Fibroblast of the aortic adventitia (primary cell): Measurements from ENCODE around the gene SHANK1. TPM values are rescaled to one million over a fixed set of nuclear protein-coding genes. Genes with fewer than 3 reads are reported as not detected.

Experiments
- DNase-seq: peaks from one replicate; pipeline ENCODE4 v3.0.0-alpha.2; 2010; ENCODE audit warnings: low read depth
- H3K4me3 ChIP-seq: 2 replicates; pipeline ENCODE4 v1.5.1; 2011; ENCODE audit warnings: low read depth, mild to moderate bottlenecking, control low read depth, low read length, moderate library complexity
- CTCF ChIP-seq: IDR thresholded peaks from 2 replicates; pipeline ENCODE4 v1.5.1; 2011; ENCODE audit warnings: mild to moderate bottlenecking, low read length, control low read depth, inconsistent platforms; ENCODE audit not compliant: insufficient read depth
- total RNA-seq: library from RNA; depleted of rRNA; stranded (reverse); fragments of >200 nt; gene quantifications from 2 replicates; pipeline ENCODE4 v1.2.3, GENCODE V29; 2012; ENCODE audit warnings: low replicate concordance

Gene SHANK1
- total RNA-seq, 1 donor: 4.2 TPM

DNA sequence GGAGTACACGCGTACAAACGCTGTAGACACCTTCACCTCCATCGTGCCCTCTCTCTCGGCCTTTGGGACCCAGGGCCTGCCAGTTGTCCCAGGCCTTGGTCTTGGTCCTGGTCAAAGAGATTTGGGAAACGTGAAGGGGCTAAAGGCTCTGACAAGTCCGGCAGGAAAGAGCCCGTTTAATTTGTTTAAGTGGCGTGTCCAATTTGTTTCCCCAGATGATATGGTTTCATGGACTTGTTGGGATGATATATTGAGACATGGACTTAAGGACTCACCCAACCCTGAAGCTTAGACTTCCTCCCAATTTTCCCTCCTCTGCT is 6.3 kb upstream of the SHANK1 start:
- TF ChIP-seq CTCF: no peak
- DNase-seq: no peak
- H3K4me3 ChIP-seq: peak overlapping the region; percentile 81

- no peak for DNase-seq
- TF ChIP-seq CTCF: no peak
- H3K4me3 ChIP-seq: peak overlapping the region; percentile 81
These were observed 5.8 kb upstream of the SHANK1 start for GRCh38 chr19:50725218-50725910.

DNA sequence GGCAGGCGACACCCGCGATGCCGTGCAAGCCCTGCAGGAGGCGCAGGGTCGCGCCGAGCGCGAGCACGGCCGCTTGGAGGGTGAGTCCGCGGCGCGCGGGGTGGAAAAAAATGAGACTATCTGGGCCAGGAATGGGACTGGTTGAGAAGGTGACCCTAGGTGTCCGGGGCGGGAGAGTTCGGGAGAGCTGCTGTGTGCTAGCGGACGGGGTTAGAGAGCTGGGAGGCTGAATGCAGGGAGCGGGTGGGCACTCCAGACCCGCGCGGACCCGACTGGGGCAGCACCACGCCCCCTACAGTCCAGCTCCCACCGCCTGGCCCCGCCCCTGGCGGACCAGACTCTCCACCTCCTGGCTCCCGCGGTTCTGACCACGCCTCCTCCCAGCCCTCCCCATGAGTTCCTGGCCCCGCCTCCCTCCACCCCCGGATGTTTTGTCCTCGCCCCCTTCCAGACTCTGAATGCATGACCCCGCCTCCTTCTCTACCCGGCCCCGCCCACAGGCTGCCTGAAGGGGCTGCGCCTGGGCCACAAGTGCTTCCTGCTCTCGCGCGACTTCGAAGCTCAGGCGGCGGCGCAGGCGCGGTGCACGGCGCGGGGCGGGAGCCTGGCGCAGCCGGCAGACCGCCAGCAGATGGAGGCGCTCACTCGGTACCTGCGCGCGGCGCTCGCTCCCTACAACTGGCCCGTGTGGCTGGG is 5.1 kb upstream of the SHANK1 start:
- DNase-seq: peak; percentile 99
- peak; percentile 65 for TF ChIP-seq CTCF
- H3K4me3 ChIP-seq: peak overlapping the region; percentile 90

- TF ChIP-seq CTCF: no peak
- DNase-seq: no peak
- peak overlapping the region; percentile 90 for H3K4me3 ChIP-seq
These were observed 4.3 kb upstream of the SHANK1 start for GRCh38 chr19:50723735-50724521.

DNA sequence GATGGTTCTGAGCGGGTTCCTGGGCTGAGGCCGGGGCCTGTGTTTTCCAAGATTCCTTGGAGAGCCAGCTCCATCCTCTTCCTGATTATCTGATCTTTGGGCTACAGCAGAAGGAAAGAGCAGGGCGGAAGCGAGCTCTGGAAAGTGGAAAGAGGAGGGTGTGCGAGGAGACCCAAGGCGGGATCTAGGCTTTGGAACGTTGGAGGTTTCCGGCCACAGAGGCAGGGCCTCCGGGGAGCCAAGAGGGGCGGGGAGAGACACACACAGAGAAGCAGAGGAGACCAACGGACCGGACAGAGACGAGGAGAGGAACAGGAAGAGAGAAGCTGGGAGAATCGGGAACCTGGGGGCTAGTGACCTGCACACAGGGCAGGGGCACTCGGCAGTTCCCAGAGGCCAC is 3.5 kb upstream of the SHANK1 start, which contains the start of gene CLEC11A:
TSS of gene CLEC11A (plus strand) at position 296 of the 400 bp plus-strand sequence. CDS start 162 bp downstream, outside the sequence.
- no peak for TF ChIP-seq CTCF
- DNase-seq: peak; percentile 79
- H3K4me3 ChIP-seq: peak within 1 kb of the TSS; percentile 90

DNA sequence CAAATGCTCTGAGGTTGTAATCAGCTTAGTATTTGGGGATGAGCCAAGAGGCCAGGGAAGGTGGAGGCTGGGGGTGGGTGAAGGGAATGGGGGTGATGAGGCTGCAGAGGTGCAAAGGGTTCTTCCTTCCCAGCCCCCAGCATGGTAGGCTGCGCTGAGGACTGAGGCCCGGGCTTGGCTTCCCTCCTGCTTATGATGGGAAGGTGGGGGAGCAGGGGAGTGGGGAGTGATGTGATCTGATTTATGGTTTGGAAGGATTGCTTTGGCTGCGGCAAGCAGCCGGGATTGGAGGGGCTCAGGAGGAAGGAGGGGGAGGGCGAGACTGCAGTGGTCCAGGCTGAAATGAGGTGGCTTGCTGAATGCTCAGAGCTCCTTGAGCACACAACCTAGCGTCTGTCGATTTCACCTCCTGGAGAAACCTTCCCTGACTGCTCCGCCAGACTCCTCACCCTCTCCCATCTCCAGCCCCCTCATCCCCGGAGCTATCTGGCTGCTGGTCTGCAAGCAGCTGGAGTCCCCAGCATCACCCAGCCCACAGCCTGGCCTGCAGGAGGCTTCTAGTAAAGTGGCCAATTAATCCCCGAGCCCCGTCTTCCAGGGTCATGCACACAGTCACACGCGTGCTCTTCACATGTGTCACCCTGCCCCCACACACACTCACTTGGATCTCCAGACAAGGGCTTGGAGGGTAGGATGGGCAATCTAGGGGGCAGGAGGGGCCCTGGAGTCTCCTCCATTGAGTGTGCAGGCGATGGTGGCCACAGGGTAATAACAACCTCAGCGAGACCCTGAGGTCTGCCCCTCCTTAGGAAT is 2.8 kb upstream of the SHANK1 start:
- H3K4me3 ChIP-seq: peak overlapping the region; percentile 90
- DNase-seq: no peak
- TF ChIP-seq CTCF: no peak
